GM10266 (cell line): ENCODE data around the gene KEAP1.

Experiments
- DNase-seq: peaks from one replicate; pipeline ENCODE4 v3.0.0; 2012; ENCODE audit errors: extremely low spot score
- TF ChIP-seq, protein P1 (sequence below): IDR thresholded peaks from 2 replicates; pipeline ENCODE4 v1.5.1; 2012; ENCODE audit warnings: mild to moderate bottlenecking, low read depth; ENCODE audit not compliant: control insufficient read depth, insufficient read depth; ENCODE audit errors: missing control alignments

The KEAP1 gene

DNA sequence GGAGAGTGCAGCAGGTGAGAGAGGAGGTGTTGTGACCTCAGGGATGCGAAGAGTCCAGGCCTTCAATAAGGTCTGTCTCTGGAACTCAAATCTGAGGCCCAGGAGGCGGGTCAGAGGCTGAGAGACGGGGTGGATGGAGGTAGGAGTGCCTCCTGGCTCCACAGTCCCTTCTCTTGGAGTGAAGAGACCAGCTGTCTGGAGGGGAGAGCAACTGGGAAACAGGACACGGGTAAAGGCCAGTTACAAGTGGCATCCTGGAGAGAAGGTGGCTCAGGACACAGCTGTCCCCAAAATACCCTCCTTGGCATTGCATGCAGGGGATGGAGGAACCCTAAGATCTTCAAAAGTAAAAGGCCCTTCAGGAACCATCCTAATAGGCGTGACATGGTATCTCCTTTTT is 63.6 kb downstream of the KEAP1 start:
- DNase-seq: no peak
- TF ChIP-seq, protein P1, sequence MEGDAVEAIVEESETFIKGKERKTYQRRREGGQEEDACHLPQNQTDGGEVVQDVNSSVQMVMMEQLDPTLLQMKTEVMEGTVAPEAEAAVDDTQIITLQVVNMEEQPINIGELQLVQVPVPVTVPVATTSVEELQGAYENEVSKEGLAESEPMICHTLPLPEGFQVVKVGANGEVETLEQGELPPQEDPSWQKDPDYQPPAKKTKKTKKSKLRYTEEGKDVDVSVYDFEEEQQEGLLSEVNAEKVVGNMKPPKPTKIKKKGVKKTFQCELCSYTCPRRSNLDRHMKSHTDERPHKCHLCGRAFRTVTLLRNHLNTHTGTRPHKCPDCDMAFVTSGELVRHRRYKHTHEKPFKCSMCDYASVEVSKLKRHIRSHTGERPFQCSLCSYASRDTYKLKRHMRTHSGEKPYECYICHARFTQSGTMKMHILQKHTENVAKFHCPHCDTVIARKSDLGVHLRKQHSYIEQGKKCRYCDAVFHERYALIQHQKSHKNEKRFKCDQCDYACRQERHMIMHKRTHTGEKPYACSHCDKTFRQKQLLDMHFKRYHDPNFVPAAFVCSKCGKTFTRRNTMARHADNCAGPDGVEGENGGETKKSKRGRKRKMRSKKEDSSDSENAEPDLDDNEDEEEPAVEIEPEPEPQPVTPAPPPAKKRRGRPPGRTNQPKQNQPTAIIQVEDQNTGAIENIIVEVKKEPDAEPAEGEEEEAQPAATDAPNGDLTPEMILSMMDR: no peak
